Vagina (tissue), 2 donors: ENCODE data around the gene NUDT4B.
"Not testable (repeated sequence)": the region's sequence is repeated elsewhere in the genome, so short reads cannot be mapped to it uniquely, and the experiment has no call there.

Experiments
- POLR2A ChIP-seq, 2 donors: fragments of 450-650 bp; IDR thresholded peaks; one replicate each; pipeline ENCODE4 v1.6.1; 2017; ENCODE audit warnings: antibody characterized with exemption in 2 of 2, mild to moderate bottlenecking in 2 of 2, moderate library complexity in 2 of 2
- POLR2AphosphoS5 ChIP-seq, 2 donors: sonication (generic); formaldehyde crosslinking; IDR thresholded peaks; one replicate each; pipeline ENCODE4 v1.9.0; 2017; ENCODE audit warnings: antibody characterized with exemption in 2 of 2, mild to moderate bottlenecking in 2 of 2, low read depth in 1 of 2; ENCODE audit not compliant: insufficient read depth in 1 of 2

GRCh38 chr1:148760206-148760605 is 11.6 kb downstream of the NUDT4B start:
- TF ChIP-seq POLR2A (IDR thresholded peaks at IDR 0.05); POLR2AphosphoS5 (IDR thresholded peaks at IDR 0.05; ENCODE audit: insufficient read depth in 1 of 2, low read depth in 1 of 2): not testable (repeated sequence)
